A549 (cell line): Measurements from ENCODE around the gene OR2H1. TPM values are rescaled to one million over a fixed set of nuclear protein-coding genes. Genes with fewer than 3 reads are reported as not detected.

Experiments
- ATAC-seq, 2 experiments: fragments of 200-7000 bp in 1 of 2; fragments of >200 bp in 1 of 2; cut with Nextera tagmentation in 1 of 2; cut with Tn5 transposase in 1 of 2; 3 replicates each; pipeline versions ENCODE4 v1.8.0 to v1.9.1; 2018 to 2020; ENCODE audit warnings: mild to moderate bottlenecking in 1 of 2, moderate library complexity in 1 of 2
- CTCF ChIA-PET: fragments of 300-600 bp; sonication (Branson Sonifier 250); formaldehyde crosslinking; extraction: SDS; loops from one replicate; lab custom pipeline; 2021; ENCODE audit warnings: antibody characterized with exemption, inconsistent platforms; lab: Yijun Ruan, JAX
- POLR2A ChIA-PET: fragments of 350-600 bp; formaldehyde crosslinking; extraction: SDS; loops from one replicate; lab custom pipeline; 2021; ENCODE audit warnings: antibody characterized with exemption, inconsistent platforms; lab: Yijun Ruan, JAX
- DNase-seq, 2 experiments: peaks; one replicate each; pipeline versions ENCODE4 v3.0.0 to v3.0.0-alpha.2; 2011 to 2016; ENCODE audit warnings: low read depth in 1 of 2, low spot score in 1 of 2
- FAIRE-seq: peaks from 2 replicates; lab custom pipeline; 2011; peaks lifted over from hg19 to GRCh38; lab: Jason Lieb, UNC
- H3K27ac ChIP-seq, 2 experiments: fragments of >200 bp; sonication (Bioruptor Twin); formaldehyde crosslinking; 3 replicates each; pipeline ENCODE4 v1.5.1; 2016 to 2017
- H3K4me1 ChIP-seq: fragments of >200 bp; sonication (Bioruptor Twin); formaldehyde crosslinking; 3 replicates; pipeline ENCODE4 v1.6.1; 2016
- H3K4me2 ChIP-seq: fragments of >200 bp; sonication (Bioruptor Twin); formaldehyde crosslinking; 3 replicates; pipeline ENCODE4 v1.6.1; 2016
- H3K4me3 ChIP-seq: fragments of >200 bp; sonication (Bioruptor Twin); formaldehyde crosslinking; 3 replicates; pipeline ENCODE4 v1.5.1; 2016
- H3K9me3 ChIP-seq: fragments of >200 bp; sonication (Bioruptor Twin); formaldehyde crosslinking; 3 replicates; pipeline ENCODE4 v1.6.1; 2016
- BHLHE40 ChIP-seq: IDR thresholded peaks from 2 replicates; pipeline ENCODE4 v1.6.1; 2012; ENCODE audit warnings: low read depth, low read length, inconsistent platforms
- CEBPB ChIP-seq, 2 experiments: fragments of >200 bp in 1 of 2; sonication (Bioruptor Twin) in 1 of 2; formaldehyde crosslinking in 1 of 2; IDR thresholded peaks; 2 replicates each; pipeline ENCODE4 v1.6.1; 2012 to 2016
- EP300 ChIP-seq, 2 experiments: fragments of >200 bp; sonication (Bioruptor Twin); formaldehyde crosslinking; IDR thresholded peaks; 2 replicates in 1 of 2; 3 replicates in 1 of 2; pipeline ENCODE4 v1.6.1; 2016 to 2017
- FOSB ChIP-seq: fragments of 250-450 bp; sonication (Bioruptor Pico); IDR thresholded peaks from 2 replicates; pipeline ENCODE4 v1.5.0; 2020; ENCODE audit warnings: mild to moderate bottlenecking, moderate library complexity
- FOXS1 ChIP-seq: fragments of 250-450 bp; sonication (Bioruptor Pico); IDR thresholded peaks from 2 replicates; pipeline ENCODE4 v1.5.0; 2020; ENCODE audit warnings: mild to moderate bottlenecking, moderate library complexity
- HDAC2 ChIP-seq: fragments of 200-600 bp; sonication (generic); IDR thresholded peaks from 2 replicates; pipeline ENCODE4 v1.6.1; 2016
- HEYL ChIP-seq: fragments of 250-450 bp; sonication (Bioruptor Pico); IDR thresholded peaks from 2 replicates; pipeline ENCODE4 v1.8.0; 2021; ENCODE audit warnings: mild to moderate bottlenecking, moderate library complexity
- HOXA7 ChIP-seq: fragments of 250-450 bp; sonication (Bioruptor Pico); IDR thresholded peaks from 2 replicates; pipeline ENCODE4 v1.5.0; 2020; ENCODE audit warnings: mild to moderate bottlenecking, moderate library complexity
- HOXB13 ChIP-seq: fragments of 250-450 bp; sonication (Bioruptor Pico); IDR thresholded peaks from 2 replicates; pipeline ENCODE4 v1.5.0; 2020; ENCODE audit warnings: low read depth, mild to moderate bottlenecking, moderate library complexity
- JUNB ChIP-seq: fragments of >200 bp; sonication (Bioruptor Twin); formaldehyde crosslinking; IDR thresholded peaks from 2 replicates; pipeline ENCODE4 v1.6.1; 2016
- MAZ ChIP-seq: fragments of 150-350 bp; IDR thresholded peaks from 2 replicates; pipeline ENCODE4 v1.6.1; 2014; ENCODE audit warnings: antibody characterized with exemption, low read depth, low read length, borderline replicate concordance
- POLR2A ChIP-seq: IDR thresholded peaks from 2 replicates; pipeline ENCODE4 v1.6.1; 2012; ENCODE audit warnings: mild to moderate bottlenecking, low read length
- RAD21 ChIP-seq, 2 experiments: fragments of >200 bp in 1 of 2; sonication (Bioruptor Twin) in 1 of 2; formaldehyde crosslinking in 1 of 2; IDR thresholded peaks in 1 of 2; conservative IDR thresholded peaks in 1 of 2; 2 replicates in 1 of 2; 3 replicates in 1 of 2; pipeline ENCODE4 v1.6.1; 2012 to 2018; ENCODE audit warnings: inconsistent platforms in 1 of 2
- RNF2 ChIP-seq: fragments of 200-600 bp; sonication (generic); IDR thresholded peaks from 2 replicates; pipeline ENCODE4 v1.6.1; 2016; ENCODE audit warnings: low read depth, mild to moderate bottlenecking, antibody characterized with exemption, moderate library complexity, borderline replicate concordance
- TP53 ChIP-seq: fragments of 250-450 bp; sonication (Bioruptor Pico); IDR thresholded peaks from 2 replicates; pipeline ENCODE4 v1.5.0; 2021; ENCODE audit warnings: mild to moderate bottlenecking, moderate library complexity
- ZNF302 ChIP-seq: fragments of 250-450 bp; sonication (Bioruptor Pico); IDR thresholded peaks from 2 replicates; pipeline ENCODE4 v1.9.0; 2021; ENCODE audit warnings: inconsistent platforms, mild to moderate bottlenecking, moderate library complexity
- ZSCAN20 ChIP-seq: fragments of 250-450 bp; sonication (Bioruptor Pico); IDR thresholded peaks from 2 replicates; pipeline ENCODE4 v1.8.0; 2022; ENCODE audit warnings: mild to moderate bottlenecking, moderate library complexity
- WGBS: methylation state at CpG from one replicate; pipeline ENCODE4 v1.1.6; 2017; ENCODE audit errors: missing lambda C conversion rate; 5-methylcytosine and 5-hydroxymethylcytosine counted together
- polyA plus RNA-seq, 4 experiments: library from polyadenylated mRNA; depleted of rRNA in 3 of 4; stranded (reverse); fragments of >200 nt; fragmentation: RNase III in 1 of 4; extraction: RNeasy Plus Mini Kit Qiagen cat#74134 plus additional on column Dnase treatment in 1 of 4; gene quantifications; 2 replicates in 3 of 4; 3 replicates in 1 of 4; pipeline ENCODE4 v1.2.3, GENCODE V29; 2011 to 2017
- TF ChIP-seq, protein P1 (sequence below): IDR thresholded peaks from 2 replicates; pipeline ENCODE4 v1.6.1; 2012
- TF ChIP-seq, protein P2 (sequence below): fragments of >200 bp; sonication (Bioruptor Twin); formaldehyde crosslinking; IDR thresholded peaks from 3 replicates; pipeline ENCODE4 v1.6.1; 2016
- TF ChIP-seq, protein P3 (sequence below): fragments of 250-450 bp; sonication (Bioruptor Pico); IDR thresholded peaks from 2 replicates; pipeline ENCODE4 v1.5.0; 2021; ENCODE audit warnings: mild to moderate bottlenecking, moderate library complexity, borderline replicate concordance
- TF ChIP-seq, protein P4 (sequence below): IDR thresholded peaks from 2 replicates; pipeline ENCODE4 v1.6.1; 2012

OR2H1 gene
- polyA plus RNA-seq, 2 of the 4 experiments (the other 2 are of a cell fraction), result not detected

DNA sequence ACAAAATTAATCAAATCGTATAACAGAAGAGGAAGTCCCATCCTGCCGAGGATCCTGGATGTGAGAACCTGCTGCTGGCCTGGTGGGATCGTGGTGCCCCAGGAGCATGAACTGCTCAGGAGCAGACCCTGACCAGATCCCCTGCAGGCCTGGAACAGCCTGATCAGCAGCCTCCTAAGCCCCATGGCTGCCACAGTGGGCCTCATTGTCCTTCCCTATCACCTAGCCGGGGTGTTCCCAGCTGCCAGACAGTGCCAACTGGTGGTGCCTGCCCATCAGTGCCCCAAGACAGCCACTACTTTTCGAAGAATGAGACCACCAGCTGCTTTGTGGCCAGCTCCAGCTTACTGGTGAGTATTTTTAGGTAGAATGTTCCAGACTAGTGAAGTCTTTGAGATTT, 50.4 kb downstream of the OR2H1 start:
- CTCF ChIA-PET, result no interaction called here
- WGBS, result 20% methylated on average over 3 of the region's 5 CpGs
- H3K27ac ChIP-seq, result no peak overlapping the region
- POLR2A ChIA-PET, result no interaction called here
- no peak overlapping the region for H3K4me2 ChIP-seq
- no peaks in the 10 kb centered on the region for H3K9me3 ChIP-seq
- no peaks in the 10 kb centered on the region for H3K4me1 ChIP-seq
- H3K4me3 ChIP-seq, result no peak overlapping the region
- DNase-seq, result no peak
- ATAC-seq, result no peak
- no peak for FAIRE-seq
- TF ChIP-seq, protein P1, sequence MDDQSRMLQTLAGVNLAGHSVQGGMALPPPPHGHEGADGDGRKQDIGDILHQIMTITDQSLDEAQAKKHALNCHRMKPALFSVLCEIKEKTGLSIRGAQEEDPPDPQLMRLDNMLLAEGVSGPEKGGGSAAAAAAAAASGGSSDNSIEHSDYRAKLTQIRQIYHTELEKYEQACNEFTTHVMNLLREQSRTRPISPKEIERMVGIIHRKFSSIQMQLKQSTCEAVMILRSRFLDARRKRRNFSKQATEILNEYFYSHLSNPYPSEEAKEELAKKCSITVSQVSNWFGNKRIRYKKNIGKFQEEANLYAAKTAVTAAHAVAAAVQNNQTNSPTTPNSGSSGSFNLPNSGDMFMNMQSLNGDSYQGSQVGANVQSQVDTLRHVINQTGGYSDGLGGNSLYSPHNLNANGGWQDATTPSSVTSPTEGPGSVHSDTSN, result no peak
- TF ChIP-seq HOXB13 (no peak), RAD21 (conservative IDR thresholded peaks at IDR 0.05 in 1 of 2, IDR thresholded peaks at IDR 0.05 in 1 of 2) (no peak), TP53 (CRISPR knock-in tag) (no peak), HDAC2 (no peak), ZSCAN20 (CRISPR knock-in tag) (no peak), HEYL (CRISPR knock-in tag) (no peak), FOXS1 (CRISPR knock-in tag) (no peak), MAZ (no peak)
- TF ChIP-seq, protein P2, sequence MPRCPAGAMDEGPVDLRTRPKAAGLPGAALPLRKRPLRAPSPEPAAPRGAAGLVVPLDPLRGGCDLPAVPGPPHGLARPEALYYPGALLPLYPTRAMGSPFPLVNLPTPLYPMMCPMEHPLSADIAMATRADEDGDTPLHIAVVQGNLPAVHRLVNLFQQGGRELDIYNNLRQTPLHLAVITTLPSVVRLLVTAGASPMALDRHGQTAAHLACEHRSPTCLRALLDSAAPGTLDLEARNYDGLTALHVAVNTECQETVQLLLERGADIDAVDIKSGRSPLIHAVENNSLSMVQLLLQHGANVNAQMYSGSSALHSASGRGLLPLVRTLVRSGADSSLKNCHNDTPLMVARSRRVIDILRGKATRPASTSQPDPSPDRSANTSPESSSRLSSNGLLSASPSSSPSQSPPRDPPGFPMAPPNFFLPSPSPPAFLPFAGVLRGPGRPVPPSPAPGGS, result no peak
- TF ChIP-seq, protein P3, sequence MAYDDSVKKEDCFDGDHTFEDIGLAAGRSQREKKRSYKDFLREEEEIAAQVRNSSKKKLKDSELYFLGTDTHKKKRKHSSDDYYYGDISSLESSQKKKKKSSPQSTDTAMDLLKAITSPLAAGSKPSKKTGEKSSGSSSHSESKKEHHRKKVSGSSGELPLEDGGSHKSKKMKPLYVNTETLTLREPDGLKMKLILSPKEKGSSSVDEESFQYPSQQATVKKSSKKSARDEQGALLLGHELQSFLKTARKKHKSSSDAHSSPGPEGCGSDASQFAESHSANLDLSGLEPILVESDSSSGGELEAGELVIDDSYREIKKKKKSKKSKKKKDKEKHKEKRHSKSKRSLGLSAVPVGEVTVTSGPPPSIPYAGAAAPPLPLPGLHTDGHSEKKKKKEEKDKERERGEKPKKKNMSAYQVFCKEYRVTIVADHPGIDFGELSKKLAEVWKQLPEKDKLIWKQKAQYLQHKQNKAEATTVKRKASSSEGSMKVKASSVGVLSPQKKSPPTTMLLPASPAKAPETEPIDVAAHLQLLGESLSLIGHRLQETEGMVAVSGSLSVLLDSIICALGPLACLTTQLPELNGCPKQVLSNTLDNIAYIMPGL (CRISPR knock-in tag), result no peak

DNA sequence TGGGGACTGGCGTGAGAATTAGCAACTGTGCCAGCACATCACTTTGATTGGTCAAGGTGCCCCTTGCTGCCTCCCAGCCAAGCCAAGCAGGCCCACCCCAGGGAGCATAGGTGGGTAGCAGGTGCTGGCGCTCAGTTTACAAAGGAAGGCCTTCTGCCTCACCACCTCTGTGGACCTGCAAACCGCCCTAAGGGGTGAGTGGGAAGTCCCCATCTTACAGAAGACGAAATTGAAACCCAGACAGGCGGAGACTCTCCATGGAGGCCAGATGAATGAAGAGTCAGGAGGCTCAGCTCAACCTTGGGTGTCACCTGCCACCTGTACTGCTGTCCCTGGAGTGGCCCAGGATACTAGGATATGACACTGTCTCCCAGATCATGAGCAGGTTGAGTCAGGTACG, 52.3 kb downstream of the OR2H1 start:
- POLR2A ChIA-PET, result no interaction called here
- CTCF ChIA-PET, result no interaction called here
- no peaks in the 10 kb centered on the region for H3K4me1 ChIP-seq
- H3K9me3 ChIP-seq, result no peaks in the 10 kb centered on the region
- no peak overlapping the region for H3K4me2 ChIP-seq
- no peak overlapping the region for H3K27ac ChIP-seq
- FAIRE-seq (no peak), DNase-seq (no peak), ATAC-seq (no peak)
- TF ChIP-seq HOXB13 (no peak), BHLHE40 (no peak), FOSB (no peak), EP300 (IDR thresholded peaks at IDR 0.05) (no peak), JUNB (no peak), RAD21 (conservative IDR thresholded peaks at IDR 0.05 in 1 of 2, IDR thresholded peaks at IDR 0.05 in 1 of 2) (no peak)
- whole genome bisulfite sequencing, result 19% methylated on average over 2 of the region's 6 CpGs
- H3K4me3 ChIP-seq, result no peak overlapping the region

DNA sequence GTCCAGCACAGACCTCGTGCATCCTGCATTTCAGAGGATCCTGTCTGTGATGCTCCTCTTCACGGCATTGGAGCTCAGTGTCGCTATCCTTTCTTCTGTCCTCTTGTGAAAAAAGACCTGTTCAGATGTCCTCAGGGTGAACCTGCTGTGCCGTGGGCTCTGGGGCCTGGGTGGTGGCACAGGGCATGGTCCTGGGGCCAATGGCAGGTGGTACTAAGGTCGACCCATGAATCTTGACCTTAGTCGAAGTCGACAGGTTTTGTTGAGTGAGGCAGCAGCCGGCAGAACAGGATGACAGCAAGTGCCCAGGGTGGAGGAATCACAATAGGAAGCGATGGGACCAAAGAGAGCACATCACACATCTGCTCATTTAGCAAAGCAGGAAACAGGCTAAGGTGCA, 52.8 kb downstream of the OR2H1 start:
- H3K4me2 ChIP-seq, result no peak overlapping the region
- DNase-seq (no peak), ATAC-seq (no peak), FAIRE-seq (no peak)
- no peak overlapping the region for H3K4me3 ChIP-seq
- no peaks in the 10 kb centered on the region for H3K4me1 ChIP-seq
- no peaks in the 10 kb centered on the region for H3K9me3 ChIP-seq
- no peak overlapping the region for H3K27ac ChIP-seq
- POLR2A ChIA-PET, result no interaction called here
- CTCF ChIA-PET, result no interaction called here
- WGBS, result 17% methylated on average over 5 of the region's 9 CpGs
- TF ChIP-seq CEBPB (IDR thresholded peaks at IDR 0.05) (no peak), RNF2 (no peak), POLR2A (no peak), HOXA7 (no peak), HDAC2 (no peak), ZSCAN20 (CRISPR knock-in tag) (no peak), ZNF302 (CRISPR knock-in tag) (no peak)
- TF ChIP-seq, protein P4, sequence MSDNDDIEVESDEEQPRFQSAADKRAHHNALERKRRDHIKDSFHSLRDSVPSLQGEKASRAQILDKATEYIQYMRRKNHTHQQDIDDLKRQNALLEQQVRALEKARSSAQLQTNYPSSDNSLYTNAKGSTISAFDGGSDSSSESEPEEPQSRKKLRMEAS, result no peak
- TF ChIP-seq, all 56 proteins: peak for 0
